ENCODE data around the gene GALNT10. TPM values are rescaled to one million over a fixed set of nuclear protein-coding genes. Genes with fewer than 3 reads are reported as not detected.

The GALNT10 gene
- total RNA-seq, 4 donors from 2014 or later = 5.6 to 22.9 (median 14.4) TPM

GRCh38 chr5:154403776-154404387 is 213.3 kb downstream of the GALNT10 start:
- H3K4me1 ChIP-seq = peaks cover 0 to 3% of the 10 kb centered on the region in 2 donors
- H3K36me3 ChIP-seq = no peaks in the 10 kb centered on the region
- H3K9me3 ChIP-seq = no peaks in the 10 kb centered on the region
- H3K27me3 ChIP-seq = no peaks in the 10 kb centered on the region
- no peak overlapping the region for H3K4me3 ChIP-seq
- H3K27ac ChIP-seq = no peak overlapping the region
- TF ChIP-seq, protein P1, sequence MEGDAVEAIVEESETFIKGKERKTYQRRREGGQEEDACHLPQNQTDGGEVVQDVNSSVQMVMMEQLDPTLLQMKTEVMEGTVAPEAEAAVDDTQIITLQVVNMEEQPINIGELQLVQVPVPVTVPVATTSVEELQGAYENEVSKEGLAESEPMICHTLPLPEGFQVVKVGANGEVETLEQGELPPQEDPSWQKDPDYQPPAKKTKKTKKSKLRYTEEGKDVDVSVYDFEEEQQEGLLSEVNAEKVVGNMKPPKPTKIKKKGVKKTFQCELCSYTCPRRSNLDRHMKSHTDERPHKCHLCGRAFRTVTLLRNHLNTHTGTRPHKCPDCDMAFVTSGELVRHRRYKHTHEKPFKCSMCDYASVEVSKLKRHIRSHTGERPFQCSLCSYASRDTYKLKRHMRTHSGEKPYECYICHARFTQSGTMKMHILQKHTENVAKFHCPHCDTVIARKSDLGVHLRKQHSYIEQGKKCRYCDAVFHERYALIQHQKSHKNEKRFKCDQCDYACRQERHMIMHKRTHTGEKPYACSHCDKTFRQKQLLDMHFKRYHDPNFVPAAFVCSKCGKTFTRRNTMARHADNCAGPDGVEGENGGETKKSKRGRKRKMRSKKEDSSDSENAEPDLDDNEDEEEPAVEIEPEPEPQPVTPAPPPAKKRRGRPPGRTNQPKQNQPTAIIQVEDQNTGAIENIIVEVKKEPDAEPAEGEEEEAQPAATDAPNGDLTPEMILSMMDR (IDR thresholded peaks at IDR 0.05) = no peak
- no peak for TF ChIP-seq POLR2A (IDR thresholded peaks at IDR 0.05)
- intact Hi-C loops (cut with DNase I; ENCODE audit: low total_unique reads) = loop anchor here (10.0 kb wide), 1 partner anchor 329 kb away; no protein-coding TSS in a partner anchor
- no peak for DNase-seq

GRCh38 chr5:154405078-154405792 is 214.7 kb downstream of the GALNT10 start:
- no peak overlapping the region for H3K27ac ChIP-seq

GRCh38 chr5:154406231-154406630 is 215.7 kb downstream of the GALNT10 start:
- intact Hi-C loops (cut with DNase I; ENCODE audit: low total_unique reads) = loop anchor here (10.0 kb wide), 1 partner anchor 331 kb away; no protein-coding TSS in a partner anchor
- DNase-seq = no peak

More at GRCh38 chr5:154405078-154405792, 214.7 kb downstream of the GALNT10 start:
- H3K9me3 ChIP-seq = no peaks in the 10 kb centered on the region
- peaks cover 0 to 3% of the 10 kb centered on the region in 2 donors for H3K4me1 ChIP-seq
- peak; percentile 70 to 78 for DNase-seq
- no peaks in the 10 kb centered on the region for H3K36me3 ChIP-seq
- H3K27me3 ChIP-seq = no peaks in the 10 kb centered on the region
- H3K4me3 ChIP-seq = peak overlapping the region; percentile 4 to 13
- intact Hi-C loops (cut with DNase I; ENCODE audit: low total_unique reads) = loop anchor here (10.0 kb wide), 1 partner anchor 330 kb away; no protein-coding TSS in a partner anchor
- TF ChIP-seq, protein P1 (IDR thresholded peaks at IDR 0.05) = peak; percentile 67 to 89 (median 86)
- TF ChIP-seq POLR2A (IDR thresholded peaks at IDR 0.05) = no peak

DNA sequence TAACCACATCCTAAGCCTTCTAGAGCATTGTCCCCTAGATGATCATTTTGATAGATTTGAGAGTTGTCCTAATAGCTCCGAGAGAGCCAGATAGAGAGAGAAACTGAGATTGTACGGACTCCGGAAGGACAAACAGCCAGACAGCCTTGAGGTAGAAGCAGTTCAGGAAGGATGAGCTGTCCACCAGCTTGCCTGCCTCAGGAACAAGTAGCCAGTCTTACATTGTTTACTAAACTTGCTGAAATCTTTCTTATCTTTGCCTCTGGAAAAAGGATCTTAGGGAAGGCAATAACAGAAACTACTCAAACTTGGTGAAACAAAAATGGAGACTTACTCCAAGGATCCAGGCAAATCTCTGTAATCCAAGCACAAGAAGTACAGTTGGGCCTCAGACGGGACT is 216.3 kb downstream of the GALNT10 start:
- no peaks in the 10 kb centered on the region for H3K27me3 ChIP-seq
- H3K4me1 ChIP-seq = peaks cover 0 to 3% of the 10 kb centered on the region in 2 donors
- H3K9me3 ChIP-seq = no peaks in the 10 kb centered on the region
- no peak for TF ChIP-seq POLR2A (IDR thresholded peaks at IDR 0.05)
- TF ChIP-seq, protein P1 (IDR thresholded peaks at IDR 0.05) = no peak
- no peak overlapping the region for H3K27ac ChIP-seq
- H3K4me3 ChIP-seq = no peak overlapping the region
- no peaks in the 10 kb centered on the region for H3K36me3 ChIP-seq
- intact Hi-C loops (cut with DNase I; ENCODE audit: low total_unique reads) = loop anchor here (10.0 kb wide), 1 partner anchor 332 kb away; no protein-coding TSS in a partner anchor
- DNase-seq = no peak

More at GRCh38 chr5:154406231-154406630, 215.7 kb downstream of the GALNT10 start:
- Histone ChIP-seq H3K9me3 (no peaks in the 10 kb centered on the region), H3K27ac (no peak overlapping the region), H3K4me3 (no peak overlapping the region), H3K4me1 (peaks cover 0 to 3% of the 10 kb centered on the region in 2 donors), H3K36me3 (no peaks in the 10 kb centered on the region), H3K27me3 (no peaks in the 10 kb centered on the region)
- TF ChIP-seq POLR2A (IDR thresholded peaks at IDR 0.05) = no peak
- TF ChIP-seq, protein P1 (IDR thresholded peaks at IDR 0.05) = no peak

DNA sequence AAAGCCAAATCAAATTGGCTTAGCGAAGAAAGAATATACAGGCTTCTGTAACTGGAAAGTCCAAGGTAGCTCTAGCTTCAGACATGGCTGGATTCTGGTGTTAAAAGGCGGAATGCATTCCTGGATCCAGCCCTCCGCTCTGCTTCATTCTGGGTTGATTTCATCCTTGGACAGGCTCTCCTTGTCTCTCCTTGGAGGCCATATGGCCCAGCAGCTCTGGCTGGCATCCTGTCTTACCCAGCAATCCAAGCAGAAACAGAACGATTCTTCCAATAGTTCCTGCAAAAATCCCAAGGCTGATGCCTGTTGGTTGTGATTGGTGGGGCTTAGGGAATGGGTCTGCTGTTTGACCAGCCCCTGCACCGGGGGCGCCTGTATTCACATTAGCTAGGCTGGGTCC is 218.3 kb downstream of the GALNT10 start:
- H3K4me3 ChIP-seq = no peak overlapping the region
- H3K9me3 ChIP-seq = no peaks in the 10 kb centered on the region
- no peak for DNase-seq
- no peak for TF ChIP-seq POLR2A (IDR thresholded peaks at IDR 0.05)
- TF ChIP-seq, protein P1 (IDR thresholded peaks at IDR 0.05) = no peak
- H3K36me3 ChIP-seq = no peaks in the 10 kb centered on the region
- H3K27me3 ChIP-seq = no peaks in the 10 kb centered on the region
- intact Hi-C loops (cut with DNase I; ENCODE audit: low total_unique reads) = loop anchor here (10.0 kb wide), 1 partner anchor 334 kb away; no protein-coding TSS in a partner anchor
- H3K4me1 ChIP-seq = peaks cover 0 to 3% of the 10 kb centered on the region in 2 donors
- H3K27ac ChIP-seq = no peak overlapping the region

Measured in uterus (tissue), 4 donors.